GM18502 (cell line): ENCODE data around the gene ZNHIT6.
"Not testable (repeated sequence)": the region's sequence is repeated elsewhere in the genome, so short reads cannot be mapped to it uniquely, and the experiment has no call there.

Source experiments
- ATAC-seq: cut with Tn5 transposase; IDR thresholded peaks from one replicate; pipeline ENCODE4 v1.9.1; 2021; ENCODE audit warnings: mild to moderate bottlenecking; ENCODE audit not compliant: unreplicated experiment, poor library complexity

The ZNHIT6 gene

GRCh38 chr1:85672031-85672660, 36.1 kb downstream of the ZNHIT6 start:
- no peak for ATAC-seq

- ATAC-seq, result no peak
Observed at GRCh38 chr1:85665932-85666331, 42.3 kb downstream of the ZNHIT6 start.

GRCh38 chr1:85663382-85663781, 44.9 kb downstream of the ZNHIT6 start:
- no peak for ATAC-seq

- ATAC-seq, result no peak
Observed at GRCh38 chr1:85661767-85662166, 46.5 kb downstream of the ZNHIT6 start.

- ATAC-seq, result no peak
Observed at GRCh38 chr1:85660541-85660940, 47.7 kb downstream of the ZNHIT6 start.

DNA sequence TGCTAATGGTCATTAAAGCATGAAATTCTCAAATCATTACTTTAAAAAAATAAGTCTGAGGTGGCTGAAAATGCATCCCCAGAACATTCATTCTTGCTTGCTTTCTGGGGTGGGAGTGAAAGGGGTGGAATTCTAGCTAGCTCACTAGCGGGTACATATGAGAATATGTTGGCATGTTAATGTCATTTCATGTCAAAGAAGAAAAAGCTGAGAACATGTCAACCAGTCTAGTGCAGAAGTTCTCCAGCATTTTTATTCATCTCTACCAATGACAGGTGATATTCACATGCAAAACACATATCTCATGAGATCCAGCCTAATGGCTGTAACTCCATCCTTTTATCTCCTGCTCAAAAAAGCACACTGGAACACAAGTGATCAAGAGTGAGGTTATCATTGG, 49.1 kb downstream of the ZNHIT6 start:
- ATAC-seq, result no peak

GRCh38 chr1:85656948-85657347, 51.3 kb downstream of the ZNHIT6 start:
- no peak for ATAC-seq

GRCh38 chr1:85656256-85656655, 52.0 kb downstream of the ZNHIT6 start:
- no peak for ATAC-seq

DNA sequence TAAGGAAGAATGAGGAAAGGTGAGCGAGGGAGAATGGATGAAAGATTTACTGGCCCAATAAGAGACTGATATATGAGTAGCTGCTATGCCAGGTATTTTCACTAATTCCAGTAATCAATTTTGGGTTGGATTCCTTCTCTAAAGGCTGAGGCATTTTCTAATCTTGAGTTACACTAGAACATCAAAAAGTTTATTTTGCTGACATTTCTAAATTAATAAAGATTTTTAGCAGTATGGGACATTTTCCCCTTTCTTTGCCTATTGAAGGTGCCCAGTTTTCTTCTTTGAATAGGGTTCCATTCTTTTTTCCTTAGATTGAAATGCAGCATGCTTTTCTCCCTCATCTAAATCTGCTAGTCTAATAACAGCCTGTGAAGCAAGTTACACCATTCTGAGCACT, 52.9 kb downstream of the ZNHIT6 start:
- no peak for ATAC-seq

GRCh38 chr1:85654066-85654782, 54.0 kb downstream of the ZNHIT6 start:
- ATAC-seq, result no peak

GRCh38 chr1:85652327-85652726, 55.9 kb downstream of the ZNHIT6 start:
- no peak for ATAC-seq

DNA sequence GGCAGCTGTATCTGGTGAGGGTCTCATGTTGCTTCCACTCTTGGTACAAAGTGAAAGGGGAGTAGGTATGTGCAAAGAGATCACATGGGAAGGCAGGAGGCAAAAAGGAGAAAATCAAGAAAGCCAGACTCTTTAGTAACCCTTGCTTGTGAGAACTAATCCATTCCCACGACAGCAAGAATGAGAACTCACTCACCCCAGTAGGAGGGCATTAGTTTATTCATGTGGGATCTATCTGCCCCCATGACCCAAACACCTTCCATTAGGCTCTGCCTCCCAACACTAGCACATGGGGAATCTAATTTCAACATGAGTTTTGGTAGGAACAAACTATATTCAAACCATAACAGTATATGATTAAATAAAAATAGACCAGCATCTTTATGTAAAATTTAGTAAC, 57.6 kb downstream of the ZNHIT6 start:
- ATAC-seq, result no peak

DNA sequence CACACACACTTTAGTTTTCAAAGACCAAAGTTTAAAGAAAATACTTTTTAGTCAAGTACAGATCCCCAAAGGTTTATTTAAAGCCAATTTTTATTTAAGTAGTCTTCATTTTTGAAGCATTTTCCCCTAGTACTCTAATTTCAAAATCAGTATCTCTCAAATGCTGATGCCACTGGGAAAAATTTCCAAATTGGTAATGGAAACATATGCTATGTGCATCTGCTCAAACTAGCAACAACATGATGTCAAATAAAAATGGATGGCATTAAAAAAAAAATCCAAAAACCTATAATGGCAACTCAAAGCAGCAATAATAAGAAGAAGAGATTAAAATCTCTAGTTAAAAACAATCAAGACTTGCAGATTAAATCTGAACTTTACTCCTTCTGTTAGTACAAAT, 58.6 kb downstream of the ZNHIT6 start:
- no peak for ATAC-seq

DNA sequence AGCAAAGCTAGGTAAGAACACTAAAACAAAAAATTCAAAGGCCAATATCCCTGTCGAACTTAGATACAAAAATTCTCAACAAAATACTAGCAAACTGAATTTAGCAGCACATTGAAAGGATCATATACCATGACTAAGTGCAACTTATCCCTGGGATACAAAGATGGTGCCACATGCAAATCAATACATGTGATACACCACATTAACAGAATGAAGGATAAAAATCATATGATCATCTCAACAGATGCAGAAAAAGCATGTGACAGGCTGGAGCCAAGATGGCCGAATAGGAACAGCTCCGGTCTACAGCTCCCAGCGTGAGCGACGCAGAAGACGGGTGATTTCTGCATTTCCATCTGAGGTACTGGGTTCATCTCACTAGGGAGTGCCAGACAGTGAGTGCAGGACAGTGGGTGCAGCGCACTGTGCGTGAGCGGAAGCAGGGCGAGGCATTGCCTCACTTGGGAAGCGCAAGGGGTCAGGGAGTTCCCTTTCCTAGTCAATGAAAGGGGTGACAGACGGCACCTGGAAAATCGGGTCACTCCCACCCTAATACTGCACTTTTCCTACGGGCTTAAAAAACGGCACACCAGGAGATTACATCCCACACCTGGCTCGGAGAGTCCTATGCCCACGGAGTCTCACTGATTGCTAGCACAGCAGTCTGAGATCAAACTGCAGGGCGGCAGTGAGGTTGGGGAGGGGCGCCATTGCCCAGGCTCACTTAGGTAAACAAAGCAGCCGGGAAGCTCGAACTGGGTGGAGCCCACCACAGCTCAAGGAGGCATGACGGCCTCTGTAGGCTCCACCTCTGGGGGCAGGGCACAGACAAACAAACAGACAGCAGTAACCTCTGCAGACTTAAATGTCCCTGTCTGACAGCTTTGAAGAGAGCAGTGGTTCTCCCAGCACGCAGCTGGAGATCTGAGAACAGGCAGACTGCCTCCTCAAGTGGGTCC, 66.4 kb downstream of the ZNHIT6 start:
- ATAC-seq, result not testable (repeated sequence)

DNA sequence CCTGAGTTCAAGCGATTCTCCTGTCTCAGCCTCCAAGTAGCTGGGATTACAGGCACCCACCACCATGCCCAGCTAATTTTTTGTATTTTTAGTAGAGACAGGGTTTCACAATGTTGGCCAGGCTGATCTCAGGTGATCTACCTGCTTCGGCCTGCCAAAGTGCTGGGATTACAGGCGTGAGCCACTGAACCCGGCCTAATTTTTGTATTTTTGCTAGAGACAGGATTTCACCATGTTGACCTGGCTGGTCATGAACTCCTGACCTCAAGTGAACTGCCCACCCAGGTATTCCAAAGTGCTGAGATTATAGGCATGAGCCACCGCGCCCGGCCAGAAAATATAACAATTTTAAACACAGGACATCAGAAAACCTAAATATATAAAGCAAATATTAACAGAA, 68.3 kb downstream of the ZNHIT6 start:
- ATAC-seq, result not testable (repeated sequence)

DNA sequence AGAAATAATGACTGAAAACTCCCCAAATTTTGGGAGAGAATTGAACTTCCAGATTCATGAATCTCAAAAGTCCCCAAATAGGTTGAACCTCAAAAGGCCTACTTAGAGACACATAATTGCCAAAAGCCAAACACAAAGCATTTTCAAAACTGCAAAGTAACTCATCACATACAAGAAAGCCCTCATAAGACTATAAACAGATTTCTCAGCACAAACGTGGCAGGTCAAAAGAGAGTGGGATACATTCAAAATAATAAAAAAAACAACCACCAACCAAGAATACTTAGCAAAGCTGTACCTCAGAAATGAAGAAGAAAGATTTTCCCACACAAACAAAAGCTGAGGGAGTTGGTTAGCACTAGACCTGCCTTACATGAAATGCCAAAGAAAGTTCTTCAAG, 69.8 kb downstream of the ZNHIT6 start:
- no peak for ATAC-seq

- ATAC-seq, result no peak
Observed at GRCh38 chr1:85630493-85630892, 77.7 kb downstream of the ZNHIT6 start.

GRCh38 chr1:85629532-85629920, 78.7 kb downstream of the ZNHIT6 start:
- ATAC-seq, result no peak

GRCh38 chr1:85628791-85629531, 79.3 kb downstream of the ZNHIT6 start:
- no peak for ATAC-seq

- ATAC-seq, result no peak
Observed at GRCh38 chr1:85626818-85627217, 81.4 kb downstream of the ZNHIT6 start.
